ENCODE results near the gene SCGB1D1.
"Not testable (repeated sequence)": the region's sequence is repeated elsewhere in the genome, so short reads cannot be mapped to it uniquely, and the experiment has no call there.

The SCGB1D1 gene

GRCh38 chr11:62169448-62169847 is 20.6 kb upstream of the SCGB1D1 start:
- no peak for DNase-seq

GRCh38 chr11:62169935-62170334 is 20.1 kb upstream of the SCGB1D1 start:
- no peak for DNase-seq

- peak; percentile 95 to 98 for DNase-seq
Measured at GRCh38 chr11:62171261-62171723, 18.7 kb upstream of the SCGB1D1 start.

GRCh38 chr11:62172294-62172693 is 17.7 kb upstream of the SCGB1D1 start:
- DNase-seq, result peak in 1 of 2 experiments; percentile 27

GRCh38 chr11:62176766-62177165 is 13.2 kb upstream of the SCGB1D1 start:
- no peak for DNase-seq

GRCh38 chr11:62179995-62180394 is 10.0 kb upstream of the SCGB1D1 start:
- DNase-seq, result no peak

- DNase-seq, result no peak
Measured at GRCh38 chr11:62181097-62181496, 8.9 kb upstream of the SCGB1D1 start.

- DNase-seq, result no peak
Measured at GRCh38 chr11:62182147-62182891, 7.7 kb upstream of the SCGB1D1 start.

GRCh38 chr11:62186195-62186594 is 3.8 kb upstream of the SCGB1D1 start:
- DNase-seq, result no peak

- no peak for DNase-seq
Measured at GRCh38 chr11:62193952-62194351, 3.9 kb downstream of the SCGB1D1 start.

GRCh38 chr11:62195010-62195409 is 5.0 kb downstream of the SCGB1D1 start:
- DNase-seq, result not testable (repeated sequence)

- no peak for DNase-seq
Measured at GRCh38 chr11:62195945-62196344, 5.9 kb downstream of the SCGB1D1 start.

GRCh38 chr11:62197400-62197799 is 7.4 kb downstream of the SCGB1D1 start:
- DNase-seq, result not testable (repeated sequence)

GRCh38 chr11:62201376-62201775 is 11.4 kb downstream of the SCGB1D1 start:
- peak in 1 of 2 experiments; percentile 17 for DNase-seq

- no peak for DNase-seq
Measured at GRCh38 chr11:62202910-62203309, 12.9 kb downstream of the SCGB1D1 start.

- no peak for DNase-seq
Measured at GRCh38 chr11:62204430-62204829, 14.4 kb downstream of the SCGB1D1 start.

- DNase-seq, result no peak
Measured at GRCh38 chr11:62205441-62205840, 15.4 kb downstream of the SCGB1D1 start.

GRCh38 chr11:62206276-62207066 is 16.5 kb downstream of the SCGB1D1 start:
- DNase-seq, result peak; percentile 80 to 92

- DNase-seq, result peak in 1 of 2 experiments; percentile 84
Measured at GRCh38 chr11:62208785-62209144, 18.7 kb downstream of the SCGB1D1 start.

- DNase-seq, result peak; percentile 32 to 70
Measured at GRCh38 chr11:62217191-62217748, 27.3 kb downstream of the SCGB1D1 start.

GRCh38 chr11:62221498-62221897 is 31.5 kb downstream of the SCGB1D1 start:
- DNase-seq, result no peak

GRCh38 chr11:62223095-62223494 is 33.1 kb downstream of the SCGB1D1 start:
- DNase-seq, result no peak

GRCh38 chr11:62233730-62234129 is 43.7 kb downstream of the SCGB1D1 start:
- no peak for DNase-seq

- DNase-seq, result no peak
Measured at GRCh38 chr11:62236187-62236586, 46.2 kb downstream of the SCGB1D1 start.

All from NCI-H526 (cell line).